HEK293 (cell line): ENCODE measurements around the gene EPS8.

Experiments used
- CTCF ChIA-PET: fragments of 350-600 bp; formaldehyde crosslinking; extraction: SDS; loops from one replicate; lab custom pipeline; 2021; ENCODE audit warnings: antibody characterized with exemption; lab: Yijun Ruan, JAX
- POLR2A ChIA-PET: fragments of 300-600 bp; formaldehyde crosslinking; extraction: SDS; loops from one replicate; lab custom pipeline; 2020; ENCODE audit warnings: antibody characterized with exemption, inconsistent platforms; lab: Yijun Ruan, JAX
- H3K27ac ChIP-seq: fragments of 200-500 bp; sonication (Bioruptor generic); 2 replicates; pipeline ENCODE4 v1.5.1; 2014; ENCODE audit warnings: low read depth, low read length, control low read depth, inconsistent platforms; ENCODE audit errors: extremely low read depth
- H3K36me3 ChIP-seq, 2 experiments: fragments of 200-500 bp in 1 of 2; sonication (Bioruptor generic) in 1 of 2; 1 replicate in 1 of 2; 2 replicates in 1 of 2; pipeline ENCODE4 v1.5.1; 2014 to 2017; ENCODE audit warnings: inconsistent platforms in 2 of 2, low read length in 2 of 2; ENCODE audit not compliant: control insufficient read depth in 2 of 2, insufficient read depth in 1 of 2
- H3K4me1 ChIP-seq: fragments of 200-500 bp; sonication (Bioruptor generic); 2 replicates; pipeline ENCODE4 v1.5.1; 2014; ENCODE audit warnings: mild to moderate bottlenecking, low read length, inconsistent platforms; ENCODE audit not compliant: control insufficient read depth, insufficient read depth
- H3K4me3 ChIP-seq: 2 replicates; pipeline ENCODE4 v1.5.1; 2011; ENCODE audit warnings: low read depth, mild to moderate bottlenecking, control low read depth, low read length, moderate library complexity
- H3K9me3 ChIP-seq: fragments of 200-500 bp; sonication (Bioruptor generic); 2 replicates; pipeline ENCODE4 v1.5.1; 2014; ENCODE audit warnings: low read depth, low read length, inconsistent platforms; ENCODE audit not compliant: control insufficient read depth, insufficient read depth
- AEBP2 ChIP-seq: fragments of 450-650 bp; formaldehyde crosslinking; IDR thresholded peaks from 2 replicates; pipeline ENCODE4 v1.5.1; 2016; ENCODE audit warnings: missing biosample characterization, missing genetic modification characterization, borderline replicate concordance
- BCL11A ChIP-seq: fragments of 450-650 bp; formaldehyde crosslinking; IDR thresholded peaks from 2 replicates; pipeline ENCODE4 v1.5.1; 2016; ENCODE audit warnings: low read depth, missing biosample characterization, missing genetic modification characterization
- HOXD13 ChIP-seq: sonication (generic); formaldehyde crosslinking; IDR thresholded peaks from 2 replicates; pipeline ENCODE4 v1.8.0; 2022; ENCODE audit warnings: missing genetic modification reagents, borderline replicate concordance
- MEIS1 ChIP-seq: sonication (generic); formaldehyde crosslinking; IDR thresholded peaks from 2 replicates; pipeline ENCODE4 v1.8.1; 2022; ENCODE audit warnings: missing genetic modification reagents, mild to moderate bottlenecking, borderline replicate concordance
- TSHZ1 ChIP-seq: fragments of 450-650 bp; formaldehyde crosslinking; IDR thresholded peaks from 2 replicates; pipeline ENCODE4 v1.5.1; 2016; ENCODE audit warnings: missing biosample characterization, missing genetic modification characterization, borderline replicate concordance
- ZFP69B ChIP-seq: fragments of 450-650 bp; formaldehyde crosslinking; IDR thresholded peaks from 2 replicates; pipeline ENCODE4 v1.5.1; 2016; ENCODE audit warnings: missing biosample characterization, missing genetic modification characterization
- ZNF121 ChIP-seq: fragments of 450-650 bp; formaldehyde crosslinking; IDR thresholded peaks from 2 replicates; pipeline ENCODE4 v1.5.1; 2016; ENCODE audit warnings: missing biosample characterization, missing genetic modification characterization
- ZNF155 ChIP-seq: fragments of 450-650 bp; formaldehyde crosslinking; IDR thresholded peaks from 2 replicates; pipeline ENCODE4 v1.5.1; 2016; ENCODE audit warnings: missing biosample characterization, missing genetic modification characterization
- ZNF221 ChIP-seq: fragments of 450-650 bp; formaldehyde crosslinking; IDR thresholded peaks from 2 replicates; pipeline ENCODE4 v1.5.1; 2017; ENCODE audit warnings: missing biosample characterization, missing genetic modification characterization, borderline replicate concordance
- ZNF350 ChIP-seq: fragments of 450-650 bp; formaldehyde crosslinking; IDR thresholded peaks from 2 replicates; pipeline ENCODE4 v1.5.0; 2017; ENCODE audit warnings: missing biosample characterization, mild to moderate bottlenecking, missing genetic modification characterization
- ZNF426 ChIP-seq: fragments of 450-650 bp; formaldehyde crosslinking; IDR thresholded peaks from 2 replicates; pipeline ENCODE4 v1.5.1; 2017; ENCODE audit warnings: missing biosample characterization, missing genetic modification characterization, mild to moderate bottlenecking, inconsistent platforms, moderate library complexity
- ZNF548 ChIP-seq: fragments of 450-650 bp; formaldehyde crosslinking; IDR thresholded peaks from 2 replicates; pipeline ENCODE4 v1.5.1; 2016; ENCODE audit warnings: missing biosample characterization, missing genetic modification characterization
- ZNF558 ChIP-seq: fragments of 450-650 bp; formaldehyde crosslinking; IDR thresholded peaks from 2 replicates; pipeline ENCODE4 v1.5.1; 2016; ENCODE audit warnings: missing biosample characterization, missing genetic modification characterization
- ZNF621 ChIP-seq: fragments of 450-650 bp; formaldehyde crosslinking; IDR thresholded peaks from 2 replicates; pipeline ENCODE4 v1.5.1; 2017; ENCODE audit warnings: missing biosample characterization, missing genetic modification characterization
- ZNF629 ChIP-seq: fragments of 450-650 bp; formaldehyde crosslinking; IDR thresholded peaks from 2 replicates; pipeline ENCODE4 v1.5.1; 2017; ENCODE audit warnings: missing biosample characterization, missing genetic modification characterization
- ZNF692 ChIP-seq: fragments of 450-650 bp; formaldehyde crosslinking; IDR thresholded peaks from 2 replicates; pipeline ENCODE4 v1.5.1; 2016; ENCODE audit warnings: missing biosample characterization, missing genetic modification characterization
- ZNF776 ChIP-seq: fragments of 450-650 bp; formaldehyde crosslinking; IDR thresholded peaks from 2 replicates; pipeline ENCODE4 v1.5.0; 2017; ENCODE audit warnings: missing biosample characterization, missing genetic modification characterization, borderline replicate concordance
- ZNF791 ChIP-seq: fragments of 450-650 bp; formaldehyde crosslinking; IDR thresholded peaks from 2 replicates; pipeline ENCODE4 v1.5.1; 2016; ENCODE audit warnings: missing biosample characterization, missing genetic modification characterization
- ZNF830 ChIP-seq: fragments of 450-650 bp; IDR thresholded peaks from 2 replicates; pipeline ENCODE4 v1.5.0; 2018; ENCODE audit warnings: missing biosample characterization, missing genetic modification characterization, low read depth, mild to moderate bottlenecking, moderate library complexity
- ZSCAN5A ChIP-seq: fragments of 450-650 bp; formaldehyde crosslinking; IDR thresholded peaks from 2 replicates; pipeline ENCODE4 v1.5.1; 2016; ENCODE audit warnings: missing biosample characterization, missing genetic modification characterization

The EPS8 gene

GRCh38 chr12:15608406-15608805 is 180.8 kb downstream of the EPS8 start:
- H3K36me3 ChIP-seq, result no peaks in the 10 kb centered on the region
- no peaks in the 10 kb centered on the region for H3K9me3 ChIP-seq
- ChIA-PET CTCF (interaction anchor here (1.2 to 2.7 kb wide), 2 partner anchors 18 to 24 kb away, joined by 5 to 9 read pairs; no protein-coding TSS in a partner anchor), POLR2A (no interaction called here)
- TF ChIP-seq ZNF426 (tag by site-specific recombination) (no peak), ZNF121 (tag by site-specific recombination) (no peak), ZNF692 (tag by site-specific recombination) (no peak), ZNF791 (tag by site-specific recombination) (no peak), AEBP2 (no peak), ZNF350 (tag by site-specific recombination) (no peak), HOXD13 (no peak), ZNF776 (tag by site-specific recombination) (no peak), ZNF548 (no peak), BCL11A (tag by site-specific recombination) (no peak), ZNF558 (tag by site-specific recombination) (no peak), ZFP69B (tag by site-specific recombination) (no peak), TSHZ1 (no peak), MEIS1 (CRISPR knock-in tag) (no peak), ZSCAN5A (no peak), ZNF221 (tag by site-specific recombination) (no peak), ZNF621 (tag by site-specific recombination) (no peak), ZNF155 (tag by site-specific recombination) (no peak), ZNF629 (tag by site-specific recombination) (no peak), ZNF830 (tag by site-specific recombination) (no peak)
- no peak overlapping the region for H3K4me3 ChIP-seq
- H3K27ac ChIP-seq, result no peak overlapping the region
- no peaks in the 10 kb centered on the region for H3K4me1 ChIP-seq
